OCI-LY3 (cell line): ENCODE data around the gene SHH.

Experiments
- EZH2phosphoT487 ChIP-seq: fragments of 200-600 bp; shearing (Covaris generic); IDR thresholded peaks from 2 replicates; pipeline ENCODE4 v1.6.1; 2018; ENCODE audit warnings: antibody characterized with exemption, mixed run types, low read depth
- TF ChIP-seq, protein P1 (sequence below): fragments of 200-600, 300-600 bp; sonication (generic); IDR thresholded peaks from 2 replicates; pipeline ENCODE4 v1.5.1; 2014; ENCODE audit warnings: antibody characterized with exemption, low read length, low read depth

GRCh38 chr7:155751409-155751808 lies 60.9 kb downstream of the SHH start:
- TF ChIP-seq, protein P1, sequence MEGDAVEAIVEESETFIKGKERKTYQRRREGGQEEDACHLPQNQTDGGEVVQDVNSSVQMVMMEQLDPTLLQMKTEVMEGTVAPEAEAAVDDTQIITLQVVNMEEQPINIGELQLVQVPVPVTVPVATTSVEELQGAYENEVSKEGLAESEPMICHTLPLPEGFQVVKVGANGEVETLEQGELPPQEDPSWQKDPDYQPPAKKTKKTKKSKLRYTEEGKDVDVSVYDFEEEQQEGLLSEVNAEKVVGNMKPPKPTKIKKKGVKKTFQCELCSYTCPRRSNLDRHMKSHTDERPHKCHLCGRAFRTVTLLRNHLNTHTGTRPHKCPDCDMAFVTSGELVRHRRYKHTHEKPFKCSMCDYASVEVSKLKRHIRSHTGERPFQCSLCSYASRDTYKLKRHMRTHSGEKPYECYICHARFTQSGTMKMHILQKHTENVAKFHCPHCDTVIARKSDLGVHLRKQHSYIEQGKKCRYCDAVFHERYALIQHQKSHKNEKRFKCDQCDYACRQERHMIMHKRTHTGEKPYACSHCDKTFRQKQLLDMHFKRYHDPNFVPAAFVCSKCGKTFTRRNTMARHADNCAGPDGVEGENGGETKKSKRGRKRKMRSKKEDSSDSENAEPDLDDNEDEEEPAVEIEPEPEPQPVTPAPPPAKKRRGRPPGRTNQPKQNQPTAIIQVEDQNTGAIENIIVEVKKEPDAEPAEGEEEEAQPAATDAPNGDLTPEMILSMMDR, result no peak
- no peak for TF ChIP-seq EZH2phosphoT487
